Stimulated activated naive CD8-positive, alpha-beta T cell treated with anti-CD3 and anti-CD28 coated beads, Interleukin-15, Interleukin-2, amounts not matched to agents 100 U/mL and 50 U/mL, for 24 hours (primary cell): Measurements from ENCODE around the gene TEDC2.
"Not testable (repeated sequence)": the region's sequence is repeated elsewhere in the genome, so short reads cannot be mapped to it uniquely, and the experiment has no call there.

Source experiments
- ATAC-seq: fragments of 150-1000 bp; cut with Tn5 transposase; one replicate; pipeline ENCODE4 v1.10.0; 2021
- DNase-seq: peaks from one replicate; pipeline ENCODE4 v3.0.0; 2021

The TEDC2 gene

GRCh38 chr16:2476345-2476720, 16.4 kb downstream of the TEDC2 start:
- ATAC-seq (no peak), DNase-seq (no peak)

- DNase-seq (no peak), ATAC-seq (no peak)
Observed at GRCh38 chr16:2476741-2477140, 16.8 kb downstream of the TEDC2 start.

- DNase-seq (no peak), ATAC-seq (no peak)
Observed at GRCh38 chr16:2477327-2477726, 17.4 kb downstream of the TEDC2 start.

DNA sequence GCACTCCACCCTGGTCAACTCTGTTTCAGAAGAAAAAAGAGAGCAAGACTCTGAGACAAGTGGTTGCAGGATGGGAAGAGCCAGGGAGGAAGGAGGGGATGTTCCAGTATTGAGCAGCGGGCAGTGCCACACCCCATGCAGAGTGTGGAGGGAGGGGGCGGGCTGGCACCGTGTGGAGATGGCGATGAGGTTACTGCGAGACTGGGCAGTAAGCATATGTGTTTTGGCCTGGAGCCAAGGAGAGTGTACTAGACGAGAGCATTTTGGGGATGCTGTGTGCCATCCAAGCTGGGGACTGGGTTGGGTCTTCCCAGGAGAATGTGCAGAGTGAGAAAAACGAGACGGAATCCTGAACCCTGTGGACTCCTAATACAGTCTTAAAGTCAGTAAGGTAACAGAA, 18.4 kb downstream of the TEDC2 start:
- ATAC-seq (no peak), DNase-seq (no peak)

- not testable (repeated sequence) for ATAC-seq, DNase-seq
Observed at GRCh38 chr16:2479996-2480395, 20.1 kb downstream of the TEDC2 start.

DNA sequence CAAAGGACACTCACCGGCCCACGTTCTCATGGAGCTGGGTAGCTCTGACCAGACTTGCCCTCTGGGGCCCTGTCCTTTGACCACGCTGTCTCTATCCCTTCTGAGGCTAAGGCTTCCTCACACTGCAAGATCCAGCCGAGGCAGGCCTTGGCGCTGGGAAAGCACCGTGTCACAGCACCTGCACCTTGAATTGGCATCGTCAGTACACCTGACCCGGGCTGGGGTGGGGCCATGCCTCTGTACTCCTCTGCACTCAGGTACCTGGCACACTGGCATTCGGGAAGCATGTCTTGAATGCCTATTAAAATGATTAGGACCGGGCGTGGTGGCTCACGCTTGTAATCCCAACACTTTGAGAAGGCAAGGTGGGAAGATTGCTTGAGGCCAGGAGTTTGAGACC, 21.0 kb downstream of the TEDC2 start:
- DNase-seq (no peak), ATAC-seq (no peak)

- DNase-seq (no peak), ATAC-seq (no peak)
Observed at GRCh38 chr16:2481676-2482075, 21.8 kb downstream of the TEDC2 start.

GRCh38 chr16:2482249-2482648, 22.3 kb downstream of the TEDC2 start:
- no peak for ATAC-seq

GRCh38 chr16:2482708-2483534, 23.0 kb downstream of the TEDC2 start:
- DNase-seq, result no peak
- no peak for ATAC-seq

More at GRCh38 chr16:2482249-2482648, 22.3 kb downstream of the TEDC2 start:
- no peak for DNase-seq

GRCh38 chr16:2483939-2484897, 24.3 kb downstream of the TEDC2 start:
- DNase-seq (no peak), ATAC-seq (no peak)

- DNase-seq (no peak), ATAC-seq (no peak)
Observed at GRCh38 chr16:2484898-2485508, 25.1 kb downstream of the TEDC2 start.

- DNase-seq (no peak), ATAC-seq (no peak)
Observed at GRCh38 chr16:2485811-2486507, 26.1 kb downstream of the TEDC2 start.

GRCh38 chr16:2486645-2487516, 27.0 kb downstream of the TEDC2 start:
- DNase-seq (peak; percentile 77), ATAC-seq (peak; percentile 91)

- ATAC-seq, result no peak
Observed at GRCh38 chr16:2487517-2487842, 27.6 kb downstream of the TEDC2 start.

GRCh38 chr16:2487903-2488531, 28.1 kb downstream of the TEDC2 start:
- ATAC-seq (no peak), DNase-seq (no peak)

More at GRCh38 chr16:2487517-2487842, 27.6 kb downstream of the TEDC2 start:
- no peak for DNase-seq

DNA sequence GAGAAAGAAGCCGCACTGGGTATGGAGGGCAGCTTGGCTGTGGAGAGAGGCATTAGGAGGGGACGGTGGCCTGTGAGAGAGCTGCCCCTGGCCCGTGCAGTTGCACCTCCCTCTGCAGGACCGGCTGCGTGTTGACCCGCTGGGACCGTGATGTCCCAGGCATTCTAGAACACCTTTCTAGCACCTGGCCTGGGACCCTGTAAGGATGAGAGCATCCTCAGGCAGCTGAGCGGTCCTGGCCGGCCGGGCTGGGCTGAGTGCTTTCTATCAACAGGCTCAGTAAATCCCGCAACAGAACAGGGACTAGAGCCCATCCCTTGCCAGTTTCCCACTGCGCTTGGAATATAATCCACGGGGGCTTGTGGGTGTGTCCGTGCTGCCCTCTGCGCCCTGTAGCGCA, 29.7 kb downstream of the TEDC2 start:
- ATAC-seq (no peak), DNase-seq (no peak)

- no peak for DNase-seq
- ATAC-seq, result no peak
Observed at GRCh38 chr16:2490190-2491105, 30.5 kb downstream of the TEDC2 start.

GRCh38 chr16:2492292-2492691, 32.4 kb downstream of the TEDC2 start:
- ATAC-seq (no peak), DNase-seq (no peak)

DNA sequence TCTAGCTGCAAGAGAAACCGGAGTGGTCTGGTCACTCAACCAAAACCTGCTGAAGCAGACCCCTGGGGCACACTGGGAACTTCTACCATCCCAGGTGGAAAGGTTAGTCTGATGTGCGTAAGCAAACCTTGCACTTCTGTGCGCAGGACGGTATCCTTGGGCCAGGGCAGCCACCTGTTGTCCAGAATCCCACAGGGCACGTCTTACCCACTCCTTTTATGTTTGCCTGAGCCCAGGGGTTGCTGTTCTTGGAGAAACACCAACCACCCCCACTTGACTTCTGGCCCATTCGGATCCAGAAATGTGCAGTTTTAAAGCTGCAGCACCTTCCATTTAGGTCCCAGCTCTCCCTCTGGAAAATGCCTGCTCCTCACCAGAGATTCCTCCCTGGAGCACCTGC, 33.7 kb downstream of the TEDC2 start:
- no peak for ATAC-seq
- DNase-seq, result no peak

DNA sequence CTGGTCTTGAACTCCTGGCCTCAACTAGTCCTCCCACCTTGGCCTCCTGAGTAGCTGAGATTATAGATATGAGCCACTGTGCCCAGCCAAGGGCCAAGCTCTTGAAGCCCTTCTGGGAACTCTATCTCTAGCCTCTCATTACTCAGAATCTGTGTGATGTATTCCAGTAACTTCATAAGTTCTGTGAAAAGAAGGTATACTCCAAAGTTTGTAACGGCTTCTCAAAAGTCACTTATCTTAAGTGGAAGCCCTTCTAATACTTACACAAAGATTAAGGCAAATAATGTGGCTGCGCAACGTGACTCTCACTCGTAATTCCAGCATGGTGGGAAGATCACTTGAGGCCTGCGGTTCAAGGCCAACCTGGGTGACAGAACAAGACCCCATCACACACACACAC, 34.7 kb downstream of the TEDC2 start:
- ATAC-seq, result no peak
- no peak for DNase-seq
